HG02610 (cell line): ENCODE measurements around the gene SCNN1G.
"Not testable (repeated sequence)": the region's sequence is repeated elsewhere in the genome, so short reads cannot be mapped to it uniquely, and the experiment has no call there.

ENCODE experiments used
- ATAC-seq: cut with Tn5 transposase; IDR thresholded peaks from one replicate; pipeline ENCODE4 v1.9.1; 2021; ENCODE audit warnings: mild to moderate bottlenecking, moderate library complexity; ENCODE audit not compliant: unreplicated experiment

SCNN1G gene

GRCh38 chr16:23248261-23249194 is 66.0 kb downstream of the SCNN1G start:
- no peak for ATAC-seq

GRCh38 chr16:23249830-23250229 is 67.3 kb downstream of the SCNN1G start:
- no peak for ATAC-seq

- ATAC-seq = no peak
These were observed 69.8 kb downstream of the SCNN1G start for GRCh38 chr16:23252310-23252709.

GRCh38 chr16:23253650-23254049 is 71.1 kb downstream of the SCNN1G start:
- ATAC-seq = not testable (repeated sequence)

GRCh38 chr16:23254338-23254737 is 71.8 kb downstream of the SCNN1G start:
- ATAC-seq = no peak

GRCh38 chr16:23255000-23255399 is 72.5 kb downstream of the SCNN1G start:
- ATAC-seq = no peak

GRCh38 chr16:23256440-23256839 is 73.9 kb downstream of the SCNN1G start:
- no peak for ATAC-seq

- ATAC-seq = no peak
These were observed 75.1 kb downstream of the SCNN1G start for GRCh38 chr16:23257682-23258081.

- no peak for ATAC-seq
These were observed 76.3 kb downstream of the SCNN1G start for GRCh38 chr16:23258919-23259237.
